ENCODE data around the gene TEX19.

The TEX19 gene

DNA sequence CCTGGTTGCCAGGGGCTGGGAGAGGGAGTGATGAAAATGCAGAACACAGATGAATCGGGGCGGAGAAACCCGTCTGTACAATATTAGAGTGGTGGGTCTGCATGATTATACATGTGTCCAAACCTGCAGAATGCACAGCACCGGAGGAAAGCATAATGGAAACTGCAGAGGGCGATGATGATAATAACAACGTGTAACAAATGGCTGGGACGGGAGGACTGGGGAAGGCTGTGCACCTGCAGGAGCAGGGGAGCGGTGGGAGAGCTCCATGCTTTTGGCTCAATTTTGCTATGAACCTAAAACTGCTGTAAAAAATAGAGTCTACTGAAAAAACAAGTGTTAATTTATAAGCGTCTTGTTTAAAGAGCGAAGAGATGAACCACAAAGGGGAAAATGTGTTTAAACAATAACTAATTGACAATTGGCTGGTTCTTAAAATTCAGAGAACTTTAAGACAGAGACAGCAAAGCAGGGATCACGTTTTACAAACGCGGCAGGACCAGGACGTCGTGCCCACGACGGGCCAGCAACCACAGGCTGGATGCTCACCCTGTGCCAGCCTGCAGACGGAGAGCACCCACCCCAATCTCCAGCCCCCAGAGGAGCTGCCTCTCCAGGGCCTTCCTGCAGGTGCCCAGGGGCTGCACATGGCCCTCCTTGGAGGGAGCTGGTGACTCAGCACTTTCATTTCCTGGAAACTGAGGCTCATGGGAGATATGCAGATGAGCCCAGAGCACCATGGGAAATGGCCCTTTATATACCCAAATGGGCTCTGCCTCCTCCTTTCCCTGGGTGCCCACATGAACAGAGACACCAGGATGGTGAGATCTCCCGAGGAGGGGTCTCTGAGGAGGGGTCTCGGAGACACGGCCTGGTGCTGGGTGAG is at the start of gene TEX19:
Gene TEX19, plus strand, starts transcription at position 783 of the 886 bp plus-strand sequence. CDS start 2,904 bp downstream, outside the sequence.
- no peak for DNase-seq (ENCODE audit: low read depth, low spot score)

- no peak for DNase-seq (ENCODE audit: low read depth, low spot score)
Measured at GRCh38 chr17:82309656-82310570, 49.1 kb upstream of the TEX19 start.

- DNase-seq (ENCODE audit: low read depth, low spot score) = no peak
Measured at GRCh38 chr17:82310877-82311276, 48.2 kb upstream of the TEX19 start.

DNA sequence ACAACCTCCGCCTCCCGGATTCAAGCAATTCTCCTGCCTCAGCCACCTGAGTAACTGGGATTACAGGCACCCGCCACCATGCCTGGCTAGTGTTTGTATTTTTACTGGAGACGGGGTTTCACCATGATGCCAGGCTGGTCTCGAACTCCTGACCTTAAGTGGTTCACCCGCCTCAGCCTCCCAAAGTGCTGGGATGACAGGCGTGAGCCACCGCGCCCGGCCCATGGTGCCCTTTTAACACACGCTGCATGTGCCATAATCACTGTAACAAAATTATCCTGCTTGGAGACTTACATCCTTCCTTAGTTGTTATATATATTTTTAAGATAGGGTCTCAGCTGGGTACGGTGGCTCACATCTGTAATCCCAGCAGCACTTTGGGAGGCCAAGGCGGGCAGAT is 47.1 kb upstream of the TEX19 start:
- DNase-seq (ENCODE audit: low read depth, low spot score) = no peak

DNA sequence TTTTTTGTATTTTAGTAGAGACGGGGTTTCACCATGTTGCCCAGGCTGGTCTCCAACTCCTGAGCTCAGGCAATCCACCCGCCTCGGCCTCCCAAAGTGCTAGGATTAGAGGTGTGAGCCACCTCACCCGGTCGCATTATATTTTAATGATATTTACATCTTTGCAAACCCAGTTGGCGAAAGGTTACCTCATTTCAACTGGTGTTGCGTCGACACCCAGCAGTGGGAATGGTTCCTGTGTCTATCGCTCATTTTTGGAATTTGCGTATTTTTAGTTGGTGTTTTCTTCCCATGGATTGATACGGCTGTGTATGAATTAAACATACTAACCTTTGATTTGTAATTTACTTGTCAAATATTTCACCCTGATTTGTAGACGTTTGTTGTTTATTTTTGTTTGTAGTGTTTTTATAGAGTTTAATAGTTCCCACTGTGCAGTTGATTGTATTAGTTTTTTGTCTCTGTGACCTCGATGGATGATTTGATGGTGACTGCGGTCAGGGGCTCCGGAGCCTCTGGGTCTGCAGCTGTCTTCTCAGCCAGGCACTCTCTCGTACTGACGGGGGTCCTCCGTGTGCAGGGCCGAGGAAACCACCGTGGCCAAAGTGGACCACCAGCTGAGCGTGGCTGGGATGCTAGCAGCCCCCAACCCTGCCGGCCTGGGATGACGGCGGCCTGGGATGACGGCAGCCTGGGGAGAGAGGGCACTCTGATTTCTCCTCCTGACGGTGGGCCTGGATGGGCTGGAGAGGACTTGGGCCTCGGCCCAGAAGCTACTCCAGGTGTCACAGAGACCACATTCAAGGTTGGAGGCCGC is 45.6 kb upstream of the TEX19 start:
- no peak for DNase-seq (ENCODE audit: low read depth, low spot score)

- no peak for DNase-seq (ENCODE audit: low read depth, low spot score)
Measured at GRCh38 chr17:82314012-82314726, 44.9 kb upstream of the TEX19 start.

DNA sequence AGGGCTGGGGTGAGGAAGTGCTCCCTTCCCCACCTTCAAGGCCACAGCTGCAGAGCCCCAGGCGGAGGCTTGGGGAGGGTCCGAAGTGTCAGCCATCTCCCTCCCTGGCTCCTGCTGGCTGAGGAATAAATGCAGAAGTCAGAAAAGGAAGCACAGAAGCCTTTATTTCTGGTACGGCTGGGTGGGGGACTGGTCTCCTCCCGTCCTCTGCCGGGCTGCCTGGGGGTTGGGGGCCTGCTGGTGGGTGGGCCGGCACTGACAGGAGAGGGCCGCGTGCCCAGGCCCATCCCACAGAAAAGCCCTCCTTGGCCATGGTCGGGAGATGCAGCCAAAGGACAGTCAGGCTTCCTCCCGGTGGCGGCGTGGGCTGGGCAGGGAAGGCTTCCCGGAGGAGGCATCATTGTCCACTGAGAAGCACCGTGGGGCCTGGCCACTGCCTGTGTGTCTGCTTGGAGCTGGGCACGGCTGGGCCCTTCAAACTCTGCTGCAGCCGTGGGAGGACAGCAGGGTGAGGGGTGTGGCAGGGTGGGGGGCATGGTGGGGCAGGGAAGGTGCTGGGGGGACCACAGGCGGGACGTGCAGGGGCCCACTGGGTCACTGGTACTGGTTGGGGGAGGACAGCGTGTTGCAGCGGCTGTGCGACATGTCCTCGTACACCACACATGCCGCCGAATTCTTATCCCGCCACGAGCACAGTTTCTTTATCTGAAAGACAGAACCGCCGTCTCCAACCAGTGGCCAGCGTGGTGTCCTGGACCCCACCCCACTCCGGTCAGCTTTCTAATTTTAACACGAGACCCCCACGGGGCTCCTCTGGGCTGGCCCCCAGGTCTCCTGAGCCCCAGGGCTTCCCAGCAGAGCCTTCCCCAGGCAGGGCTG is 44.1 kb upstream of the TEX19 start:
- no peak for DNase-seq (ENCODE audit: low read depth, low spot score)

DNA sequence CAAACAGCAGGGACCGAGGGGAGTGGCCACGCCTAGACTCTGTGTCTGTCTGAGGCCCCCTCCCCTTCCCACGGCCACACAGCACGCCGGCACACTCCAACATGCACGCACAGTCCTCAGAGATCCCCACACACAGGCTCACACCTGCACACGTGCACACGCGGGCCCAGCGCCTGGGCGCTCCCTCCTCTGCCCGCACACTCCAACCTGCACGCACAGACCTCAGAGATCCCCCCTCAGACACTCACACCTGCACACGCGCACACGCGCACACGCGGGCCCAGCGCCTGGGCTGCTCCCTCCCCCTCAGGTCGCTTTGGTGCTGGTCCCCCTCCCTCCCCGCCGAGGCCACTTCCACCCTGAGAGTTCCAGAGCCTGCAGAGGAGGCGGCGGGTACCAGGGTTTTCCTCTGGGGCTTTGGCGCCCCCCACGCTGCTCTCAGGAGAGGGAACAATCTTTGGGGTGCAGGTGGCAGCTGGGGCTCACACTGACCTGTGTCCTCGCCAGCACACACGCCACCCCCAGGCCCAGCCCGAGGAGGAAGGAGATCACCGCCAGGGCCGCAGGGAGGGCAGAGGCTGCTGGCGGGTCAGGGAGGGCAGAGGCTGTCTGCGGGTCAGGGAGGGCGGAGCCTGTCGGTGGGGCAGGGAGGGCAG is 43.2 kb upstream of the TEX19 start:
- no peak for DNase-seq (ENCODE audit: low read depth, low spot score)

GRCh38 chr17:82316651-82317393 is 42.2 kb upstream of the TEX19 start:
- no peak for DNase-seq (ENCODE audit: low read depth, low spot score)

DNA sequence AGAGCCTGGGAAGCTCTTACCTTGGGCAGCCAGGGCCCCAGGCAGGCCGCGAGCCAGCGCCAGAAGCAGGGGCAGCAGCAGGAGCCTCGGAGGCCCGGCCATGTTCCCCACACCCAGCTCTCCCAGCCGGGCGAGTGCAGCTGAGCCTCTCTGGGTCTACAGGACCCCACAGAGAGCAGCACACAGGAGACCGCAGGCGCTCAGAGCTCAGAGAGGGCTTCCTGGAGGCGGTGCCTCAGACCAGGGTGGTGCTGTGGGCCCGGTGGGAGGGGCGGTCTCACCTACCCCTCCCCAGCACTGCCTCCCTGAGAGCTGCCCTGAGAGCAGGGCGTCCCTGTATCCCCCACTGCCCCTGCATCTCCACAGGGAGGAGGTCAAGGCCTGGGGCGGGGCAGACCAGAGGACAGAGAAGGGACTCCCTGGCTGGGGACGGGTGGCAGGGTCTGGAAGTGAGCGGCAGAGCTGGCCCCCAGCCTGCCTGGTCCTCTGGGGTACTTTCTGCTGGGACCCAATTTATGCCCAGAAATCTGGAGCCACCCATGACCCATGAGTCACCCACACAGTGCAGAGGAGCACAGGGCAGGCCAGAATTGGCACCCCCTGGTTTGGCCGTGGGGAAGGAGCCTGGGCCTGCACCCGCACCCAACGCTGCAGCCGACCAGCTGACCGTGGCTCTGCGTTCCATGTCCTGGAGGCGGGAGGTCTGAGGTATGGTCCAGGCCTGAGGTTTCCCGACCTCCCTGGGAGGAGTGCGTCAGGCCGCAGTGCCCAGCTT is 41.5 kb upstream of the TEX19 start, which contains the start of gene CD7:
Gene CD7, minus strand, starts transcription at position 215 of the 775 bp plus-strand sequence. Its CDS starts 113 bp downstream, at position 102.
- no peak for DNase-seq (ENCODE audit: low read depth, low spot score)

- no peak for DNase-seq (ENCODE audit: low read depth, low spot score)
Measured at GRCh38 chr17:82318169-82318498, 40.9 kb upstream of the TEX19 start.

DNA sequence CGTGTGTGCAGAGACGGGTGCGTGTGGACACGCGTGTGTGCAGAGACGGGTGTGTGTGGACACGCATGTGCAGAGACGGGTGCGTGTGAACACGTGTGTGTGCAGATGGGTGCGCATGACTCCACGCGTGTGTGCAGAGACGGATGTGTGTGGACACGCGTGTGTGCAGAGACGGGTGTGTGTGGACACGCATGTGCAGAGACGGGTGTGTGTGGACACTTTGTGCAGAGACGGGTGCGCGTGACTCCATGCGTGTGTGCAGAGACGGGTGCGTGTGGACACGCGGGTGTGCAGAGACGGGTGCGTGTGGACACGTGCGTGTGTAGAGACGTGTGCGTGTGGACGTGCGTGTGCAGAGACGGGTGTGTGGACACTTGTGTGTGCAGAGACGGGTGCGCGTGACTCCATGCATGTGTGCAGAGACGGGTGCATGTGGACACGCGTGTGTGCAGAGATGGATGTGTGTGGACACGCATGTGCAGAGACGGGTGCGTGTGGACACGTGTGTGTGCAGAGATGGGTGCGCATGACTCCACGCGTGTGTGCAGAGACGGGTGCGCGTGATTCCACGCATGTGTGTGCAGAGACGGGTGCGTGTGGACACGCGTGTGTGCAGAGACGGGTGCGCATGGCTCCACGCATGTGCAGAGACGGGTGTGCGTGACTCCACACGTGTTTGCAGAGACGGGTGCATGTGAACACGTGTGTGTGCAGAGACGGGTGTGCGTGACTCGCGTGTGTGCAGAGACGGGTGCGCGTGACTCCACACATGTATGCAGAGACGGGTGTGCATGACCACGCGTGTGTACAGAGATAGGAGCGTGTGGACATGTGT is 40.1 kb upstream of the TEX19 start:
- no peak for DNase-seq (ENCODE audit: low read depth, low spot score)

GRCh38 chr17:82319619-82320062 is 39.4 kb upstream of the TEX19 start:
- no peak for DNase-seq (ENCODE audit: low read depth, low spot score)

DNA sequence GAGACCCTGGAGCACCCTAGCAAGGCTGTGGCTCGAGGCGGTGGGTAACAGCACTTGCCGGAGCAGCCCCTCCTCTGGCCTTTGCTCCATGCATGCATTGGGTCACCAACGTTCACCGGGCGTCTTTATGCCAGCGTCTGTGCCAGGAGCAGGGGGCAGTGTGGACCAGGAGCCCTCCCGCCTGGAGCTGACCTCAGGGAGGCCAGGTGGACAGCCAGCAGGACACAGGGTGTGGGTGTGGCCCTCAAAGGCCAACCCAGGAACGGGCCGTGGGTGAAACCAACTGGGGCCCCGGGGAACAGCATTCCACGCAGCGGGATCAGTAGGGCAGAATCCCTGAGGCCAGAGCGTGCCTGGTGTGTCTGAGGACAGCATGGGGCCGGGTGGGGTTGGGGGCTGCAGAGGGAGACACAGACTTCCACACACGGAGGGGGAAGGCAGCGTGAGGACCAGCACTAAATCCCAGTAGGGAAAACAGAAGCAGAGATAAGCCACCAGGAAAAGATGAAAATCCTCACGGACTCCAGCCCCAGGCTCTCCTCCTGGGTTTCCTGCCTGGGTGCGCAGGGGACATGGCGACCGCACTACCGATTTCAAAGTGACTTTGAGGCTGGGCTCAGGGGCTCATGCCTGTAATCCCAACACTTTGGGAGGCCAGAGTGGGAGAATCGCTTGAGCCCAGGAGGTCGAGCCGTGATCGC is 38.8 kb upstream of the TEX19 start:
- DNase-seq (ENCODE audit: low read depth, low spot score) = no peak

DNA sequence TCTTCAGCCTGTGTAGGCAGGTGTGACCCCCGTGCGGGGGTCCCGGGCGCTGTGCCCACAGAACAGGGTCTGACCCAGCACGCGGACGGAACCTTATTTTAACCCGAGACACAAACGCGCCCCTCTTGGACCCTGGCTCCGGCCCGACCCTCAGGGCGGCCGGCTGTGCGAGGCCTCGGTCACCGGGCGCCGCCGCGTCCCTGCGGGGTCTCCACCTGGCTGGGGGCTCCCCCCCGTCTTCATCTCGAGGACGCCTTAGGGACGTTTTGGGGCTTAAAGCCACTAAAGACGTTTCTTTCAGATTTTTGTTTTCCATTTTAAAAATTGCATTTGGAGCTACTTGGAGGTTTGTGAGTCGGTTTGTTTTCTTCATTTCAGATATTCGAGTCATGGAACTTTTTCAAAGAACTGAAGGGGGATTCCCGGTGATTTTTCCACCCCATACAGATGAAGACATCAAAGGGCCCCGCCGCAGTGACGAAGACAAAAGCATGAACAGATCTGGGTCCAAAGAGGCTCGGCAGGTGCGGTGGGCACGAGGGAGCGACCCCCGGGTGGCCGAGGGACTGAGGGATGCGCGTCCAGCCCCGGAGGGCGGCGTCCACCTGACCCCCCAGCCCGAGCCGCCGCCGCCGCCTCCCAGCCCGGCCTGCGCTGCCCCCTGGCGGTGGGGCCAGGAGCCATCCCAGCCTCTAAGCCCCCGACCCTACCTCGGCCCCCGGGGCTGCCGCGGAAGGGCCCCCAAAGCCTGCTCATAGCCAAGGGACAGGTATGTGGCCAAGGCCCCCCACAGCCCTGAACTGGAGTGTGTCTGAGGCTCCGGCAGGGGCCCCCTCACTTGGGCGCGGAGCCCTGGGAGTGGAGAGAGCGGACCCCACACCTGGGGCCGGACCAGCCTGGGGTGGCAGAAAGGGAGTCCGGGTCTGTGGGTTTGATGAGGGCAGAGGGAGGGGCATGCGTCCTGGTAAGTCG is 37.8 kb upstream of the TEX19 start:
- DNase-seq (ENCODE audit: low read depth, low spot score) = no peak
